Tibial nerve (tissue), 3 donors: Measurements from ENCODE around the gene KIRREL3.

ENCODE experiments used
- POLR2A ChIP-seq, 2 donors: fragments of 450-650 bp; IDR thresholded peaks; one replicate each; pipeline ENCODE4 v1.6.1; 2017; ENCODE audit warnings: antibody characterized with exemption in 2 of 2, mild to moderate bottlenecking in 2 of 2, moderate library complexity in 2 of 2
- TF ChIP-seq, protein P1 (sequence below), 5 experiments: fragments of 200-600 bp in 3 of 5; fragments of 450-650 bp in 2 of 5; sonication (generic) in 3 of 5; IDR thresholded peaks; one replicate each; pipeline ENCODE4 v1.5.1; 2016 to 2019; ENCODE audit warnings: antibody characterized with exemption in 5 of 5, mild to moderate bottlenecking in 3 of 5, moderate library complexity in 2 of 5

- TF ChIP-seq, protein P1, sequence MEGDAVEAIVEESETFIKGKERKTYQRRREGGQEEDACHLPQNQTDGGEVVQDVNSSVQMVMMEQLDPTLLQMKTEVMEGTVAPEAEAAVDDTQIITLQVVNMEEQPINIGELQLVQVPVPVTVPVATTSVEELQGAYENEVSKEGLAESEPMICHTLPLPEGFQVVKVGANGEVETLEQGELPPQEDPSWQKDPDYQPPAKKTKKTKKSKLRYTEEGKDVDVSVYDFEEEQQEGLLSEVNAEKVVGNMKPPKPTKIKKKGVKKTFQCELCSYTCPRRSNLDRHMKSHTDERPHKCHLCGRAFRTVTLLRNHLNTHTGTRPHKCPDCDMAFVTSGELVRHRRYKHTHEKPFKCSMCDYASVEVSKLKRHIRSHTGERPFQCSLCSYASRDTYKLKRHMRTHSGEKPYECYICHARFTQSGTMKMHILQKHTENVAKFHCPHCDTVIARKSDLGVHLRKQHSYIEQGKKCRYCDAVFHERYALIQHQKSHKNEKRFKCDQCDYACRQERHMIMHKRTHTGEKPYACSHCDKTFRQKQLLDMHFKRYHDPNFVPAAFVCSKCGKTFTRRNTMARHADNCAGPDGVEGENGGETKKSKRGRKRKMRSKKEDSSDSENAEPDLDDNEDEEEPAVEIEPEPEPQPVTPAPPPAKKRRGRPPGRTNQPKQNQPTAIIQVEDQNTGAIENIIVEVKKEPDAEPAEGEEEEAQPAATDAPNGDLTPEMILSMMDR (IDR thresholded peaks at IDR 0.05) = no peak
- no peak for TF ChIP-seq POLR2A (IDR thresholded peaks at IDR 0.05)
These were observed 538.6 kb downstream of the KIRREL3 start for GRCh38 chr11:126461996-126462395.
